Large intestine (tissue), 3 donors: ENCODE results near the gene MED29. TPM values are rescaled to one million over a fixed set of nuclear protein-coding genes. Genes with fewer than 3 reads are reported as not detected.

ENCODE experiments used
- DNase-seq, 2 donors: peaks; one replicate each; pipeline versions ENCODE4 v3.0.0 to v3.0.0-alpha.2; 2013
- H3K27ac ChIP-seq: one replicate; pipeline ENCODE4 v1.5.1; 2013; ENCODE audit warnings: low read length
- H3K27me3 ChIP-seq: 2 replicates; pipeline ENCODE4 v1.6.1; 2013; ENCODE audit warnings: low read length; ENCODE audit not compliant: control insufficient read depth, insufficient read depth
- H3K36me3 ChIP-seq: 2 replicates; pipeline ENCODE4 v1.6.1; 2013; ENCODE audit warnings: low read length; ENCODE audit not compliant: control insufficient read depth, insufficient read depth
- H3K4me1 ChIP-seq: one replicate; pipeline ENCODE4 v1.6.1; 2013; ENCODE audit warnings: low read length; ENCODE audit not compliant: control insufficient read depth, insufficient read depth
- H3K4me3 ChIP-seq: one replicate; pipeline ENCODE4 v1.5.1; 2013; ENCODE audit warnings: low read length
- H3K9me3 ChIP-seq: one replicate; pipeline ENCODE4 v1.6.1; 2013; ENCODE audit warnings: mild to moderate bottlenecking, low read depth, low read length, moderate library complexity; ENCODE audit not compliant: control insufficient read depth
- WGBS: methylation state at CpG from one replicate; pipeline ENCODE4 v1.1.5; 2013; ENCODE audit warnings: low lambda C conversion rate; ENCODE audit not compliant: insufficient coverage; 5-methylcytosine and 5-hydroxymethylcytosine counted together
- polyA plus RNA-seq: library from polyadenylated mRNA; unstranded; fragments of 120-200 nt; gene quantifications from one replicate; pipeline ENCODE4 v1.2.1, GENCODE V29; 2013

Gene MED29
- polyA plus RNA-seq, 1 donor: 24.3 TPM

DNA sequence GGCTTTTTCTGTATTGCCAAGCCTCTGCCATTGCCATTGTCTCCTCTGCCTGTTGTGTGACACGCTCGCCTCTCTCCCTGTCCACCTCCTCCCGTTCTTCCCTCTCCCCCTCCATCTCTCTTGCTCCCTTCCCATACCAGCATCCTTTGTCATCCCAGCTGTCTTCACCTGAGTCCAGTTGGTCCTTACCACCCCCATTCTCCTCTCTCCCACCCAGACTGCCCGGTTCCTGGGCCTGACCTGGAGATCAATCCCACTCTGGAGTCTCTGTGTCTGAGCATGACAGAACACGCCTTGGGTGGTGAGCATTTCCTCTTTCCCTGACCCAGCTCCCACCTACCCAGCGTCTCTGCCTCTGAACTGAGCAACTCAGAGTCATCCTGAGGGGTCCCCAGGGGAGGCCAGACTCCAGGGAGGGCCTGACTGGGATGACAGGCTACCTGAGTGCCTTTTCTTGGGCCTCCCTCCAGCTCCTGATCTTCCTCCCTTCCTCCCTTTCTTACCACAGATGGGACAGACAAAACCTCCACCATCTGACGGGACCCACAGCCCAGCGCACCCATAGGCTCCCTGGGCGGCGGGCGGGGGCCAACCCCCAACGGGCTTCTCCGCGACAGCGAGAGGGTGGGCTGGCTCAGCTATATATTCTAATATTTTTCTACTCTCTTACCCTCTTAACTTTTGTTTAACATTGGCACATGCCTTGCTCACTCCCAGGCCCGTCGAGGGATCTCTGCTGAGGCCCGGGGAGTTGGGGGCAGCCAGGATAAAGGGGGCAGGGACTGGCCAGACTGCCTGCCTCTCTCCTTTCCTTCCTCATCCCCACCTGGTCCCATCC lies 8.0 kb upstream of the MED29 start:
- no peaks in the 10 kb centered on the region for H3K4me1 ChIP-seq
- H3K9me3 ChIP-seq: no peaks in the 10 kb centered on the region
- no peak for DNase-seq
- H3K4me3 ChIP-seq: no peak overlapping the region
- 88% methylated on average over 3 of the region's 18 CpGs for WGBS
- peaks cover 94% of the 10 kb centered on the region for H3K36me3 ChIP-seq
- H3K27ac ChIP-seq: no peak overlapping the region
- no peaks in the 10 kb centered on the region for H3K27me3 ChIP-seq

DNA sequence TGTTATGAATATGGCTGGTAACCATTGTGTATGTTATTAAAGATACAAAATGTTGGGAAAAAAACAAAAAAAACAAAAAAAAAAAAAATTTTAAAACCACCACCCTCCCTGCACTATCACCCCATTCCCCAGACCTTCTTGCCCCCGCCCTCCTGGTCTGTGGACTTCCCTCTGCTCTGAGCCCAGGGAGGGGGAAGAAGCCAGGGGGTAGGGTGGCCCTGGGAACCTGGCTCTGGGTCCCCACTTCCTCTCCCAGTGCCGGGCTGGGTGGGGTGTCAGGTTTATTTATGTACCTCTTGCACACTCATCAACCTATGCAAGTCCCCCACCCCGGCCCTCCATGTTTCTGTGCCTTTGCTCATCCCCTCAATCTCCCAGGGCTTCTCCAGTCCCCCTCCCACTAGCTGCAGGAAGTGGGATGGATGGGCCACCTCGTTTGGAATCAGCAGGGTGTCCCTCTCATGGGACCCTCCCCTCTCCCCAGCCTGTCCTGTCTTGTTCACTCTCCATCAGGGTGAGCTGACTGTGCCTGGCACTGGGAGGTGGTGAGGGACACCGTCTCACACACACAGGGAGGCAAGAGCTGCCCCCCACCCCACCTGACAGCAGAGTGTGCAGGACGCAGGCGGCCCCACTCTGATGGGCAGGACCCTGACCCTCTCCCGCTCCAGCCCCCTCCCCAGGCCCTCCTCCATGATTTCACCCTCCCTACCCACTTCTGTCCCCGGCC lies 6.2 kb upstream of the MED29 start:
- Histone ChIP-seq H3K27ac (no peak overlapping the region), H3K4me1 (peaks cover 4% of the 10 kb centered on the region), H3K36me3 (peaks cover 95% of the 10 kb centered on the region), H3K4me3 (no peak overlapping the region), H3K9me3 (no peaks in the 10 kb centered on the region), H3K27me3 (no peaks in the 10 kb centered on the region)
- no peak for DNase-seq
- WGBS: no CpG with 5 or more reads among the region's 9 CpGs

DNA sequence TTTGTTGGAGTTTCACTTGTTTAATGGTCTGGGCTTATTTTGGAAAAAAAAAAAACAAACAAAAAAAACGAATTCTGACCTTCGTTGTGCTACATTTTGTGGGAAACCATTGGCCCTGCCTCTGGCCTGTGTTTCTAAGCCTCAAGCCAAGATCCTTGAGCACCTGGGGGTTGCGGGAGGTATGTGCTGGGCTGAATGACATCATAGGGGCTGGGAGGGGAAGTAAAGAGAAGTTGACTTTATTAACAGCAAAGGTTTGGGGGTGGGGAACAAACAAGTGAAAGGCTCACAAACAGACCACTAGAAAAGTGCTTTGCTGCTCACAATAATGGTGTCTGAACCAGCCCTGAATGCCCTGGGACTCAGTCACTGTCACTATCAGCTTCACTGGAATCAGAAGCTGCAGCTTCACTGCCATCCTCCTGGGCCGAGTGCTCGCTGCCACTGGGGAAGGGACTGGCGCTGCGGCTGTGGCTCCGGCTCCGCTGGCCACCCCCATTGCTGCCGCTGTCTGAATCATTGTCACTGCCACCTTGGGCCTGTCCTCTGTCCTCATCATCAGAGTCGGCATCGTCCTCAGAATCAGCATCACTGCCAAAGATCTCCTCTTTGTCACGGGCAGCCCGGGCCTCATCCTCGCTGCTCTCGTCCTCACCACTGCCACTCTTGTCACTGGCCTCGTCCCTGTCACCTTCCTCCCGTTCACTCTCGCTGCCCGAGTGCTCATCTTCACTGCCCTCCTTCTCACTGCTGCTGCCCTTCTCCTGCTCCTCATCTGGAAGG lies 5.4 kb upstream of the MED29 start:
- peaks cover 8% of the 10 kb centered on the region for H3K4me1 ChIP-seq
- H3K4me3 ChIP-seq: no peak overlapping the region
- H3K36me3 ChIP-seq: peaks cover 87% of the 10 kb centered on the region
- H3K27me3 ChIP-seq: no peaks in the 10 kb centered on the region
- no peak for DNase-seq
- 56% methylated on average over 2 of the region's 20 CpGs for WGBS
- H3K27ac ChIP-seq: no peak overlapping the region
- no peaks in the 10 kb centered on the region for H3K9me3 ChIP-seq

DNA sequence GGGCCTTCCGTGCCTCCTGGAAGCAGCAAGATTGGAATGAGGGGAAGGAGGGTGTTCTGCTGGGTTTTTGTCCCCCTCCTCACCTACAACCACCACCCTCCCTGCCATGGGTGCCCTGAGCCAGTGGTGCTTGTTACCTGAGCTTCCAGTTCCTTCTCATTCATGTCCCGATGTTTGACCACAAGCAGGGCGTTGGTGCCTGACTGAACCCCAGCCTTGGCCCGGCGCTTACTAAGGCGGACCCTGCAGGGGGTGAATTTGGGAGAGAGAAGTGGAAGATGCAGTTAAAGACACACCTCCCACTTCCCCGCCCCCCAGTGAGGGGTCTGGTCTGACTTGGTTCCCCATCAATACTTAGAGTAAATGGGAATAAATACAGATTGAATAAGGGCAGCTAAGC lies 4.6 kb upstream of the MED29 start:
- no peak for DNase-seq
- peaks cover 80% of the 10 kb centered on the region for H3K36me3 ChIP-seq
- H3K4me3 ChIP-seq: no peak overlapping the region
- H3K27ac ChIP-seq: no peak overlapping the region
- H3K27me3 ChIP-seq: no peaks in the 10 kb centered on the region
- H3K9me3 ChIP-seq: no peaks in the 10 kb centered on the region
- WGBS: no CpG with 5 or more reads among the region's 7 CpGs
- H3K4me1 ChIP-seq: peaks cover 8% of the 10 kb centered on the region

DNA sequence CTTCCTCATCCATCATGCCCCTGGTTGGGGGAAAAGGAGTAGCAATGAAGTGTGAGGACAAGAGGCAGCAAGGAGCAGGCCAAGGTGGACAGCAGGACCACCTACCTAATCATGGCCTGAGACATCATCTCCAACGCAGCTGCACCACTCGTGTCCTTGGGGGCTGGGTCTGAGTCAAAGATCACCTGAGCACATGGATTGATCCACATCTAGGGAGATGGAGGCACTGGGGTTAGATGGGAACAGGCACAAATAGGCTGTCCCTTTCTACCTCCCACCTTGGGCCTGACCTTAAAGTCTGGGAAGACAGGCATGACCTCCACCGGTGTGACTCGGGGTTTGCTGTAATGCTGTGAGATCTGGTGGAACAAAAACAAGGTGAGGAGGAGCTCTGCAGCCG lies 2.5 kb upstream of the MED29 start:
- no peak overlapping the region for H3K27ac ChIP-seq
- DNase-seq: no peak
- peaks cover 64% of the 10 kb centered on the region for H3K36me3 ChIP-seq

DNA sequence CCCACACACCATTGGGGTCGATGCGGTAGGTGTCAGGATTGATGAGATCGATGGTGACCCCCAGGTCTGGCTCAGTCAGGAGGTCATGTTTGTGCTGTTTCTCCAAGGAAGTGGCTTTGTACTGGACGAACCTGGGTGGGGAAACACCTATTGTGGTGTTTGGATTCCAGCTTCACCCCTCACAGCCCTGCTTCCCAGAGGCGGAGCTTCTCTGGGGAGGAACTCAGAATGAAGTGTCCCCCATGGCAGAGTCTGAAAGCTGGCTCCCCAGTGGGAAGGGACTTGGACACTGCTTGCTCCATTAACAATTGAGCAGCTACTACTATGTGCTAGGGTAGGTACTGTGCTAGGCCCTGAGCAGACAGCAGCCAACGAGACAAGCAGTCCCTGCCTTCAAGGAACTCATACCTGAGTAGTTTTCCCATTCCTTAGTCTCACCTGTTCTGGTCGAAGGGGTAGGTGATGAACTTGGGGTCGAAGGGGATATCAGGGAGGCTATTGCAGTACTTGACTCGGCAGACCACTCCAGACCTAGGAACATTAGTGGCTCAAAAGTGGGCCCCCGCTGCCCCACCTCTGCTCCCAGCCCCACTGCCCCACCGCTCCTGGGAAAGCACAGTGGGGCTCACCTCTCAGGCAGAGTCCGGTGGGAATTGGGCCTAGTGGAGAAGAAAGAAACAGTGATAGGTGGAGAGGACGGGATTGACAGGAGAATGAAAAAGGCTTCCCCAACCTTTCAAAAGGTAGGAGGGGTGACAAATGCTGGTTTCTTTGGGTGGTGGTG lies 1.4 kb upstream of the MED29 start:
- DNase-seq: no peak
- Histone ChIP-seq H3K4me3 (peak overlapping the region; percentile 76), H3K27ac (peak overlapping the region; percentile 94), H3K36me3 (peaks cover 59% of the 10 kb centered on the region), H3K9me3 (no peaks in the 10 kb centered on the region), H3K4me1 (peaks cover 14% of the 10 kb centered on the region), H3K27me3 (no peaks in the 10 kb centered on the region)
- no CpG with 5 or more reads among the region's 13 CpGs for WGBS

More for the DNA sequence above, 2.5 kb upstream of the MED29 start:
- no peaks in the 10 kb centered on the region for H3K9me3 ChIP-seq
- H3K4me3 ChIP-seq: no peak overlapping the region
- no CpG with 5 or more reads among the region's 5 CpGs for WGBS
- H3K27me3 ChIP-seq: no peaks in the 10 kb centered on the region
- peaks cover 14% of the 10 kb centered on the region for H3K4me1 ChIP-seq

DNA sequence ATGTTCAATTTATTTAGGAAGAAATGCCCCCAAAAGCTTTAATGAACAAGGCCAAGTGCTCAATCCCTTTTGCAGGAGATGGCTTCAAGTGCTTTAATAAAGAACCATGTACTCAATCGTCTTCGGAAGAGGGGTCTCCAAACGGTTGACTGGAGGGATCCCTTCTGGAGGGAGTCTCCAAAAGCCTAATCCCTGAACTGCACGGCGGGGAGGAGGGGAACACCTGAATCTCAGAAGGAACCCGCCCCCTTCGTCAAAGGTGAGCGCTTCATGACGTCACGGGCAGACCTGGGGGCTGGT lies 777 bp upstream of the MED29 start:
- H3K36me3 ChIP-seq: peaks cover 59% of the 10 kb centered on the region
- peak overlapping the region; percentile 94 for H3K27ac ChIP-seq
- no CpG with 5 or more reads among the region's 10 CpGs for WGBS
- DNase-seq: peak in 1 of 2 donors; percentile 75
- no peaks in the 10 kb centered on the region for H3K9me3 ChIP-seq
- peak overlapping the region; percentile 76 for H3K4me3 ChIP-seq
- no peaks in the 10 kb centered on the region for H3K27me3 ChIP-seq
- peaks cover 14% of the 10 kb centered on the region for H3K4me1 ChIP-seq

DNA sequence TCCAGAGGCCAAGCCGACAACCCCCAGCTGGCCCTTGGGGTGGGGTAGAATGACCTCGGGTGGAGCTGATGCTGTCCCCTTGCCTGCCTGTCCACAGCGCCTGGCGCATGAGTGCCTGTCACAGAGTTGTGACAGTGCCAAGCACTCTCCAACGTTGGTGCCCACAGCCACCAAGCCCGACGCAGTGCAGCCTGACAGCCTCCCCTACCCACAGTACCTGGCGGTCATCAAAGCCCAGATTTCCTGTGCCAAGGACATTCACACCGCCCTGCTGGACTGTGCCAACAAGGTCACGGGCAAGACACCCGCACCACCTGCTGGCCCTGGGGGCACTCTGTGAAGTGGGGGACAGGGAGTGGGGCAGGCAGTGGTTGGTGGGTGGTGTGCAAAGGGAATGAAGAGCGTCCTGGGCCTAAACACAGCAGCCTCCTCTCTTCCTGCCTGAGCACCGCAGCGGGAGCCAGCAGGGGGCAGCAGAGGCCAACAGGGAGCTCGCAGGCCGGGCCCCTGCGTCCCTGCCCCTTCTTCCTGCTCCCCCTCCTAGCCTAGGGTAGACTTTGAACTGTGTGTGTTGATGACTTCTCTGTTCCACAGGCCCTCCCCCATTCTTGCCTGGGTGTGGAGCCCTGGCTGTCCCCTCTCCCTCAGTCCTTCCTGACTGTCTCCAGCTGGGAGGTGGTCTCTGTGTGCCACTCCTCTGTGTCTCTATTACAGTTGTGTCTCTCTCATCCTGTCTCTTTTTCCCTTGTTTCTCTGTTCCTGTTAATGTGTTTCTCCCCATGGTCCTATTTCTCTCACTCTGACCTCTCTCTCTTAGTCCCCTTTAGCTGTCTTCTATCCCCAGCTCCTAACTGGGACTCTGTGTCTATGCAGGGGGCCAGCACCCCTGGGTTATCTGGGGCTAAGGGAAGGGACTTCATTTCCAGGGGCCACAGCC lies 6.5 kb downstream of the MED29 start:
- H3K4me1 ChIP-seq: peaks cover 48% of the 10 kb centered on the region

DNA sequence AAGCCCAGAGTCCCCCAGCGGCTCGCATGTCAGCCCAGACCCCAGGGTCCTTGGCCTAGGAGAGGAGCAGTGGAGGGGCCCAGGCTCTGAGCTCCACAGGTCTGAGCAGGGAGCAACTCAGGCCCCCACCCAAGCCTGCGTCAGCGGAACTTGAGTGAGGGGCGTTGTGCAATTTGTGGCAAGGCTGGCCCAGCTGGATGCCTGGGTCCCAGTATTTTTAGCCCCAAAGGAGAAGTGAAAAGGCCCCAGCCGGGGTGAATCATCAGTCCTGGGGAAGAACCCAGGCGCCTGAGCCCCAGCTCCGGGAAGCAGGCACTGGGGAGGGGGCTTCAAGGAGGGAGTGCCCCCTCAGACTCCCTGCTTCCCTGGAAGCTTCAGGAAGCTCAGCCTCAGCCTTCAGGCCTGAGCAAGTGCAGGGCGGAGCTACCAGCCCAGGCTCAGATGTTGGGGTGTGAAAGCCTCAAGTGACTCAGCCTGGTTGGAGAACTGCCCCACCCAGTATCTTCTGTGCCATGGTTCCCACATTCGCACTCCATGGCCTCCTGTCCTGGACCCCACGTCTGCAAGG lies 7.2 kb downstream of the MED29 start:
- H3K36me3 ChIP-seq: peaks cover 22% of the 10 kb centered on the region
- peak; percentile 77 to 85 for DNase-seq
- H3K9me3 ChIP-seq: peaks cover 4% of the 10 kb centered on the region
- no peaks in the 10 kb centered on the region for H3K27me3 ChIP-seq
- no peak overlapping the region for H3K4me3 ChIP-seq
- no CpG with 5 or more reads among the region's 11 CpGs for WGBS
- peak overlapping the region; percentile 98 for H3K27ac ChIP-seq
- peaks cover 55% of the 10 kb centered on the region for H3K4me1 ChIP-seq

More for the DNA sequence above, 6.5 kb downstream of the MED29 start:
- Histone ChIP-seq H3K36me3 (peaks cover 24% of the 10 kb centered on the region), H3K27me3 (no peaks in the 10 kb centered on the region), H3K27ac (peak overlapping the region; percentile 98), H3K4me3 (no peak overlapping the region), H3K9me3 (peaks cover 4% of the 10 kb centered on the region)
- no CpG with 5 or more reads among the region's 17 CpGs for WGBS
- DNase-seq: peak; percentile 94 to 95
